UCSD-AML1 (cell line): Measurements from ENCODE around the gene SP2.
"Not testable (repeated sequence)": the region's sequence is repeated elsewhere in the genome, so short reads cannot be mapped to it uniquely, and the experiment has no call there.

Experiments used
- DNase-seq: peaks from one replicate; lab custom pipeline; 2025; ENCODE audit not compliant: unreplicated experiment; lab: John Stamatoyannopoulos, UW

SP2 gene

GRCh38 chr17:47917581-47917980 lies 21.5 kb downstream of the SP2 start:
- no peak for DNase-seq

DNA sequence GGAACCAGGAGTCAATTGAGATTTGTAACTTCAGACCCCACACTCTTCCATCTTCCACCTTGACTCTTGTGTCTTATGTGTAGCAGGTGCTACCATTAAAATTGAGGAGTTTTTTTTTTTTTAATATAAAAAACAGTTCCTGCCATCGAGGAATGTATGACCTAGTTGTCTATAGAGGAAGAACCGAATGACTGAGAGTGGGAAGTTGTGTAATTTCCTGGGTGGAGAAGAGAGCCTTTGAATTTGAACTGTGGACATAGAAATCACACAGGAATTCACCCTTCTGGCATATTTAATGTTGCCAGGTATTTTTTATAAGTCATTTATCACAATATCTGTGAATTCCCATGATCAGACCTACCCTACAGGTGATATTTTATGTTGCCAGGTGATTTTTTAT lies 22.0 kb downstream of the SP2 start:
- DNase-seq, result no peak

- DNase-seq, result no peak
These were observed 23.0 kb downstream of the SP2 start for GRCh38 chr17:47918991-47919390.

DNA sequence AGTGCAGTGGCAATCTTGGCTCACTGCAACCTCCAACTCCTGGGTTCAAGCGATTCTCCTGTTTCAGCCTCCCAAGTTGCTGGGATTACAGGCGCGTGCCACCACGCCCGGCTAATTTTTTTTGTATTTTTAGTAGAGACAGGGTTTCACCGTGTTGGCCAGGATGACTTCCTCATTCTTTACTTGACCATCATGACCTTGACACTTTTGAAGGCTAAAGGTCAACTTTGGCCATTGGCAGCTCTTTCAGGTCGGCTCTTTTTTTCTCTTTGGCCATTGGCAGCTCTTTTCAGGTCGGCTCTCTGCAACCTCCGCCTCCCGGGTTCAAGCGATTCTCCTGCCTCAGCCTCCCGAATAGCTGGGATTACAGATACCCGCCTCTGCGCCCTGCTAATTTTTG lies 23.9 kb downstream of the SP2 start:
- DNase-seq, result not testable (repeated sequence)

GRCh38 chr17:47924785-47925677 lies 29.0 kb downstream of the SP2 start:
- no peak for DNase-seq

GRCh38 chr17:47925678-47925988 lies 29.6 kb downstream of the SP2 start:
- DNase-seq, result no peak

DNA sequence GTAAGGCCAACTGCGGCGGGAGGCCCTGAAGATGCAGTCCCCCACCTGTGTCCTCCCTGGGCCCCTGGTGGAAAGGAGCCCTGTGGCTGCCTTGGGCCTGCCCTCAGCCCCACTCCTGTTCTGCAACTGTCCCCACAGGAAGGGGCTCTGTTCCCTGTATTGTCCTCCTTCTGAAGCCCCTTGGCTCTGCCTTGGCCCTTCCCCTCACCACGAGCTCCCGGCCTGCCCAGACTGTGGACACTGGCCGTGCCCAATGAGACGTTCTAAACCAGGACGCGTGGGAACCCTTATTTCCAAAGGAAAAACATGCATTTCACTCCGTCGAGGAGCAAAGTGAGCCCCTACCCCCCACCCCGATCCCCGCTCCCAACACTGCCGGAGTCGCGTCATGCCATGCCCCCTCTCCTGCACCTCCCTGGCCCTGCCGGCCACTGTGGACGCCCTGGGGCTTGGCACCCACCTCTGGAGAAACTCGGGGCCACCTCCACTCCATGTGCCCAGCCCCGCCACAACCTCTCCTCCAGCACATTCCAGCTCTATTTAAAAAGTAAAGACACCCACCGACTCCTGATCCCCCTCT lies 31.9 kb downstream of the SP2 start:
- no peak for DNase-seq

GRCh38 chr17:47928415-47928814 lies 32.4 kb downstream of the SP2 start:
- no peak for DNase-seq

- no peak for DNase-seq
These were observed 33.4 kb downstream of the SP2 start for GRCh38 chr17:47929218-47930000.

DNA sequence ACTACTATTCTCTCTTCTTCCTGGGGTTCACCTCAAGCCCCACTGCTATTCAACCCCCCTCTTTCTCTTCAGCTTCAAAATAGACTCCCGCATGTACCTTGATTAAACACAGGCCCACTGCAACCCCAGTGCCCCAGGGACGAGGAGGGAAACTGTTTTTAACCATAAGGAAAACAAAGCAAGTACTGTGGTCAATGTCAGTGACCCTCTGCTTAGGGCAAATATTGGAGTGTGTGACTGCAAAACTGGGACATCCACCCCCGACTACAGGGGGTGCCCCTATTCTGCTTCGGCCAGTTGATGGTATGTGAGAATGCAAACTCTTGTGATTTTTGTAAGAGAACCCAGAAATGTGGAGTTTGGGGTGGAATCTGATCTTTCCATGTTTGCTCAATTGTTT lies 35.8 kb downstream of the SP2 start:
- DNase-seq, result no peak

DNA sequence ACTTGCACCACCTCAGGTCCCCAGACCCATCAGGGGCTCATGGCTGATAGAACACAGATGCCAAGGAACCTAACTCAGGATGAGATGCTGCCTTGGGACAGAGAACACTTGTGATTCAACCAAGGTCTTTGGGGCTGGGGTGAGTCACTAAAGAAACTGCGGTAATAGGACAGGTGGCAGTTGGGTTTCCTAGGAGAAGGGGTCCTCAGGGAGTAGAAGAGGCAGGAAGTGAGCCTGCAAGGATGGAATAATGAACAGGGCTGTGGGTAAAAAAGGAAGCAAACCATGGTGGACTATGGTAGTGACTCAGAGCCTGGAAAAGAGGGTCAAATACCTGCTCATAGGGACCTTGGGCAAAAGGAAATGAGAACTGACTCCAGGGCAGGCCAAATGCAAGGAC lies 38.8 kb downstream of the SP2 start:
- DNase-seq, result no peak

DNA sequence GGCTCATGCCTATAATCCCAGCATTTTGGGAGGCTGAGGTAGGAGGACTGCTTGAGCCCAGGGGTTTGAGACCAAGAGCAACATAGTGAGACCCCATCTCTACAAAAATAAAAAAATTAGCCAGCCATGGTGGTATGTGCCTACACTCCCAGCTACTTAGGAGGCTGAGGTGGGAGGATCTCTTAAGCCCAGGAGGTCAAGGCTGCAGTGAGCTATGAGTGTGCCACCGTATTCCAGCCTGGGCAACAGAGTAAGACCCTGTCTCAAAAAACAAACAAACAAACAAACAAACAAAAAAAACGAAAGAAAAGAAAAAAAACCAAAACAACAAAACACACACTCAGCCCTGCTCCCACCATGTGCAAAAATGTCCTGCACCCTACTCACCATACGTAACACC lies 39.4 kb downstream of the SP2 start:
- not testable (repeated sequence) for DNase-seq

- DNase-seq, result no peak
These were observed 39.9 kb downstream of the SP2 start for GRCh38 chr17:47935961-47936360.

GRCh38 chr17:47937941-47938340 lies 41.9 kb downstream of the SP2 start:
- DNase-seq, result no peak

DNA sequence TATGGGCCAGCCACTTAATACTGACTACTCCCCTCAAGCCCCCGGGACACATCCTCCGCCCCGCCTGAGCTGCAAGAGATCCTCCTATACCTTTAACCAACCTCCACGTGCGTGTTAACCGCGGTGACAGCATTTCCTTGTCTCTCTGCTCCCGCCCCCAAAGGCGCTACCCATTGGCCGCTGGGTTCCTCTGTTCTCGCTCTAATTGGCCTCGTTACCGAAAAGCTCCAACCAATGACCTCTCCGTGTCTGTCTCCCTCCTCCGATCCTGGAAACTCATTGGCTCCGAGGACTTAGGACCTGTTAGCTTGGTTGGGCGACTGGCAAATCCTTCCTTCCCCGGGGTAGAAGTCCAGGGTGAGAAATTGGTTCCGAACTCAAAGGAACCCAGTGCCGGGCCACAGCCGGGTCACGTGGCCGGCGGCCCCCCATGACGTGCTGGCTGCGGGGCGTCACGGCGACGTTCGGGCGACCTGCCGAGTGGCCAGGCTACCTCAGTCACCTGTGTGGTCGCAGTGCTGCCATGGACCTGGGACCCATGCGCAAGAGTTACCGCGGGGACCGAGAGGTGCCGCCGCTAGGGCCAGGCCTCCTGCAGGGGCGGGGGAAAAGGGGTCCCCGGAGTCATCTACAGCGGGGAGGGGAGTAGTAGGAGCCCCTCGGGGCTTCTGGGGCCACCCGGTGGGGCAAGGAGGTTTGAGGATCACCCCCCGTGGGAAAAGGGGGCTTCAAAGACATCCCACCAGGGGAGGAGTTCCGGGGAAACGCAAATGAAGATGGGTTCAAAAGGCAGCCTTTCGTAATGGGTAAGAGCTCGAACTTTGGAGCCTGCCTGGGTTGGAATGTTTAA lies 45.4 kb downstream of the SP2 start, which contains the start of gene PNPO:
Gene PNPO, plus strand, starts transcription at position 326 of the 850 bp plus-strand sequence. Its CDS starts 105 bp downstream, at position 431.
- peak; percentile 91 for DNase-seq

GRCh38 chr17:47942096-47942510 lies 46.1 kb downstream of the SP2 start:
- no peak for DNase-seq

- no peak for DNase-seq
These were observed 46.5 kb downstream of the SP2 start for GRCh38 chr17:47942568-47942967.

- peak; percentile 22 for DNase-seq
These were observed 49.0 kb downstream of the SP2 start for GRCh38 chr17:47945080-47945479.

DNA sequence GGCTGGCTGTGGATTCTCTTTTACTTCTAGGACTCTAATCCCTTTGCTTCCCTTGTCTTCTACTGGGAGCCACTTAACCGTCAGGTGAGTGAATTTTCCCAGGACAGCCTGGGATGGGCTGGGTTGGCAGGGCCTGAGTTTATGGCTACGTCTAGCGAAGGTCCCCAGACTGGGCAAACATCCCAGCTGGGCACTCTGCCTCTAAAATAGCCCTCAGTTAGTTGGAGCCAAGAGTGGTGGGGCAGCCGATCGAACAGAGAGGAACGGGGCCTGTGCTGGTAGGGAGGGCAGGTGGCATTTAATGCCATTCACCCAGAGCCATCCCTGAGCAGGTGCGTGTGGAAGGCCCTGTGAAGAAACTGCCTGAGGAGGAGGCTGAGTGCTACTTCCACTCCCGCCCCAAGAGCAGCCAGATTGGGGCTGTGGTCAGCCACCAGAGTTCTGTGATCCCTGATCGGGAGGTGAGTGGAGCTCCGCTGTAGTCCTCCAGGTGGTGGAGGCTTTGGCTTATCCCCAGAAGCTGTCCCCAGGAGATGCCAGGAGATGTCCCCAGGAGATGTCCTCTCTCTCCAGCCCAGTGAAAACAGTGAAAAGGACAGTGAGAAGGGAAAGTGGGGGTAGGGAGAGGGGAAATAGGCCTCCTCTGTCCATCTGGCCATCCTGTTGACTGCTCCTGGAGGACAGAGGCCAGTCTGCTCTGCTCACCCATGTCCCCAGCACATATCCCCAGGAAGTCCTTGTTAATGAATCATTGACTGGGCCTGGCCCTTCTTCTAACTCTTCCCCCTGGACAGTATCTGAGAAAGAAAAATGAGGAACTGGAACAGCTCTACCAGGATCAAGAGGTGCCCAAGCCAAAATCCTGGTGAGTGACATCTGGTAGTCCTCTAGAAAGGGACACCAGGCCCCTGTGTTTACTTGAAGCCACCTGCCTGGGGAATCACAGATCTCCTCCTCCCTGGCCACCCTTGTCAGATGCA lies 49.8 kb downstream of the SP2 start:
- DNase-seq, result no peak

GRCh38 chr17:47946516-47946915 lies 50.5 kb downstream of the SP2 start:
- no peak for DNase-seq
